HG03469 (cell line): ENCODE results near the gene CATSPER1.

Experiments
- ATAC-seq: cut with Tn5 transposase; IDR thresholded peaks from one replicate; pipeline ENCODE4 v1.9.1; 2021; ENCODE audit warnings: mild to moderate bottlenecking, moderate library complexity, moderate number of reproducible peaks; ENCODE audit not compliant: unreplicated experiment

The CATSPER1 gene

DNA sequence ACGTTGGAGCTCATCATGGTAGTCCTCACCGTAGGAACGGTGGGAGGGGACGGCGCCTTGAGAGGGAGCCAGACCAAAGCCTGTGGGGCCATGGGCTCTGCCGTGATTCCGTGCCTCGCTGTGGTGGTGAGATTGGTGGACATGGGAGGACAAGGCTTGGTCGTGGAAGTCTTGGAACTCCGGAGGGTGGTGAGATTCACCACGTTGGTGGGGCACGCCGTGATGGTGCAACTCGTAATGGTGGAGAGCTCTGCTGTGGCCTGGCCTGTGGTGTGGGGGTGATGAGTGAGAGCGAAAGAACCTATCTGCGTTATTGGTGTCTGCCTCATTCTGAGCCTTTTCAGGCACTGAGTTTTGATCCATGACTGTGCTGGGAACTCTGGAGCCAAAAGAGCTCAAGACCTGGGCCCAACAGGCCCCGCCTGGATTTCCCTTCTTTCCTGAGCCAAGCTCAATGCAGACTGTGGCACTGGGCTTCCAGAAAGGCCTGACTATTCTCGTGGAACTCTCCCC is at the start of gene CATSPER1:
Gene CATSPER1 (minus strand): TSS at position 463 of the 513 bp plus-strand sequence. CDS start 100 bp downstream, at position 363.
- ATAC-seq, result no peak

DNA sequence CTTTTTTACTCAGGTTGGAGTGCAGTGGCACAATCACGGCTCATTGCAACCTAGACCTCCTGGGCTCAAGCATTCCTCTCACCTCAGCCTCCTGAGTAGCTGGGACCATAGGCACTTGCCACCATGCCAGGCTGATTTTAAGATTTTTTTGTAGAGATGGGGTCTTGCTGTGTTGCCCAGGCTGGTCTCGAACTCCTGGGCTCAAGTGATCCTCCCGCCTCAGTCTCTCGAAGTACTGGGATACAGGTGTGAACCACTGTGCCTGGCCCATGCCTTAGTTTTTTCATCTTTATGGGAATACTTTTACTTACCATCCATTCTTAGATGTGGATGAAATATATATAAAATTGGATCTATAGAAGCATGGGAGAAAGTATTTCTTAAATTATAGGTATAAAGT is 49.0 kb upstream of the CATSPER1 start:
- no peak for ATAC-seq

DNA sequence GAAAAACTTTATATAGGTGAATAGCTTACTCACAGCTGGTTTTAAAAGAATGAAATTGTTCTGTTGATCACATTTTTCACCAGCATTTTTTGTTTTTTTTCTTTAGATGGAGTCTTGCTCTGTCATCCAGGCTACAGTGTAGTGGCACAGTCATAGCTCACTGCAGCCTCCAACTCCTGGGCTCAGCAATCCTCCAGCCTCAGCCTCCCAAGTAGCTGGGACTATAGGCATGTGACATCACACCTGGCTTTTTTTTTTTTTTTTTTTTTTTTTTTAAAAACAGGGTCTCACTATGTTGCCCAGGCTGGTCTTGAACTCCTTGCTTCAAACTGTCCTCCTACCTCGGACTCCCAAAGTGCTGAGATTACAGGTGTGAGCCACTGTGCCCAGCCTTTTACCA is 47.4 kb upstream of the CATSPER1 start:
- no peak for ATAC-seq

DNA sequence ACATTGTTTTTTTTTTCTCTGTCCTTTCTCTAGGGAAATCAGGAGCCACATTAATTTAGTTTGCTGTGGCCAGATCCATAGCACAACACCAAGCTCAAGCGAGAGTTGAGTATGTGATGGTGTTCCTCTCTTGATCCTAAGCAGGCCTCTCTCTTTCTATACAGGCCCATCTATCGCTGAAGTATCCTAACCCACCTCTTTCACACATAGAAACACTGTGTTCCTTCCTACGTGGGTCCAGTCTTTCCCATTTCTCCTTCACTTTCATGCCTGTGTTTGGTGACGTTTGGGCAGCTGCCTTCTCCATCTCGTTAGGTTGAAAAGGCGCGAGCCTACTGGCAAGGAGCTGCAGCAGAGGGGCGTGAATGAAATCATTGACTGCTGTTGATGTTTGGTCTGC is 46.2 kb upstream of the CATSPER1 start:
- no peak for ATAC-seq

DNA sequence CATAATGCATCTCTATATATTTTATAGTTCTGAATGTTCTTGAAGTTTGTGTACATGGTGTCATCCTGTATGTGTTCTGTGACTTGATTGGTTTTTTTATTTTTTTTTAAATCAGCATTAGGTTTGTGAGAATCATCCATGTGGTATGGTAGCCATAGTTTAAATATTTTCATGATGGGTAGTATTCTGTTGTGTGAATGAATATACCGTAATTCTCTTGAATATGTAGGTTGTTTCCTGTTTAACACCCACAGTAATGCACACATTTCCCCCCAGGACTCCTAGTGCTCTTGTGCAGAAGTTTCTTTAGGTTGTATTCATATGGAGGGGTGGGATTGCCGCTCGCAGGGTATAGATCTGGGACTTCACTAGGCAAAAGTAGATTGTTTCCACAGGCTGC is 45.8 kb upstream of the CATSPER1 start:
- ATAC-seq, result no peak

DNA sequence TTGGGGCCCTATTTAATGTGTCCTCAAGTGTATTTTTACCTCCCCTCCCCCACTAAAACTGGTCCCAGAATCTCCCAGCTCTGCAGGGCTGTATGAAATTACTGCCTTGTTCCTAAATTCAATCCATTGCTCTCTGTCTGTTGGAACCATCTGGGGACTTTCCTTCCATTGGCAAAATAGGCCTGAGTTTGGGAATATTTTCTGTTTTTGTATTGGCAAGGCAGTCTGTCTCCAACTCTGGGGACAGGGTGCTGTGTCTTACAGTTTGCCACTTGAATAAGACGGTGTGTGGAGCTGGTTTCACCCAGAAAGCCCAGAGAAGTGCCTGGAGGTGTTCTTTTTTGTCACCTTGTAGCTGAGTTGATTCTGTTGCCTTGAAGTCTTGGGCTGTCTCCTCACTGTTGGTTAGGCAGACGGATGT is 45.1 kb upstream of the CATSPER1 start:
- ATAC-seq, result no peak

DNA sequence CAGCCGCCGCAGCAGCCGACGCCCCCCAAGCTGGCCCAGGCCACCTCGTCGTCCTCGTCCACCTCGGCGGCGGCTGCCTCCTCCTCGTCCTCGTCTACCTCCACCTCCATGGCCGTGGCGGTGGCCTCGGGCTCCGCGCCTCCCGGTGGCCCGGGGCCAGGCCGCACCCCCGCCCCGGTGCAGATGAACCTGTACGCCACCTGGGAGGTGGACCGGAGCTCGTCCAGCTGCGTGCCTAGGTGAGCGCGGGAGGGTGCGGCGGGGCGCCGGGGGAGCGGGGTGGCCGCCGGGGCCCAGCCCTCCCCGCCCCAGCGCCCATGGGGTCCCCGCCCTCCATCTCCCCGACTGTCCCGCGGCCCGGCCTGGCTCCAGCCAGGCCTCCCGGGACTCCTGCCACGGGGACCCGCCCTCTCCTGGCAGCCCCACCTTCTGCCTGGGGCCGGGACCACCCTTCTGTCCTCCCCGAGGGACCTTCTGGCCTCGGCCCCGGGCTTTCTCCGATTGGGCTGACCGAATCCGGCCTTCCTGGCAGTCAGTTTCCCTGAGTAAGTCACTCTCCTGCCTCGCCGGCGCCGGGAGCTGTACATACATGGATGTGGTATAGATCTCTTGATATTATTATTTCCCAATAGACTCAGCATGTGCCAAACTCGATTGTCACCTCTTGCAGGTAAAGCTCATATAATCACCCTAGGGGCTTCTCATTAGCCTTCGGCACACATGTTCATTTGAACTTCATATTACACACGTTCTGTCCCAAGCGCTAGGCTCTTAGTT is 44.5 kb upstream of the CATSPER1 start:
- no peak for ATAC-seq

DNA sequence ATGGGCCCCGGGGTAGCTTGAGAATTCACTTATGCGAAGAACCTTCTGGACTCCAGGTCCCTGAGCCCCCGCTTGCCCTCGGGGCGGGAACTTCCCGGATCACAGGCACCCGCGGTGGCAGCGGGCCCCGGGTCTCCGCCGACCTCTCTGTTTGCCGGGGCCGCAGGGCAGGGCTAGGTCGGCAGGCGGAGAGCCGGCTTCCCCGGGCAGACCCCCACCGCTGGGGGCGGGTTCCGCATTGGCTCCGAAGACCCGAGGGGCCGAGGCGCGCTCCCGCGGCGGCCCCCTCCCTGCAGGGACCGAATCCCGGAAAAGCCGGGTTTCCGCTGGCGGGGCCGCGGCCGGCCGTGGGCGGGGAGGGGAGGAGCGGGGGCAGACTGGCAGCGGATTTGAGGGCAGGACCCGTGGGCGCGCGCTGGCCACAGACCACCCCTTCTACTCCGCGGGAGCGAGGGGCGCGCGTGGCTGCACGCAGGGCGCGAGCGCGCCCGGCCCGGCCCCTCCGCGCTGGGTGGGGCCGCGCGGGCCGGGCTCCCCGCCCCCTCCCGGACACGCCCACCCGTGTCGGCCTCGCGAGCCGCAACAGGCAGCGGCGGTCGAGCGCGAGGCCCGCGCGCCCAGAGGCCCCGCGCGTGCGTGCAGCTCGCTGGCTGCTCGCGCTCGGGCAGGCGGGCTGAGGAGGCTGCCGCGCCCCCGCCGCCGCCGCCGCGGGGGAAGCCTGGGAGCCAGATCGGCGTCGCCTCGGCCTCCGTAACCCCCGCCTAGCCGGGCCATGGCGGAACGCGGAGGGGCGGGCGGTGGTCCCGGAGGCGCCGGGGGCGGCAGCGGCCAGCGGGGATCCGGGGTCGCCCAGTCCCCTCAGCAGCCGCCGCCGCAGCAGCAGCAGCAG is 43.7 kb upstream of the CATSPER1 start, which contains the start of gene PACS1:
Gene PACS1 (plus strand): TSS at position 558 of the 889 bp plus-strand sequence. CDS start 215 bp downstream, at position 773.
- no peak for ATAC-seq

DNA sequence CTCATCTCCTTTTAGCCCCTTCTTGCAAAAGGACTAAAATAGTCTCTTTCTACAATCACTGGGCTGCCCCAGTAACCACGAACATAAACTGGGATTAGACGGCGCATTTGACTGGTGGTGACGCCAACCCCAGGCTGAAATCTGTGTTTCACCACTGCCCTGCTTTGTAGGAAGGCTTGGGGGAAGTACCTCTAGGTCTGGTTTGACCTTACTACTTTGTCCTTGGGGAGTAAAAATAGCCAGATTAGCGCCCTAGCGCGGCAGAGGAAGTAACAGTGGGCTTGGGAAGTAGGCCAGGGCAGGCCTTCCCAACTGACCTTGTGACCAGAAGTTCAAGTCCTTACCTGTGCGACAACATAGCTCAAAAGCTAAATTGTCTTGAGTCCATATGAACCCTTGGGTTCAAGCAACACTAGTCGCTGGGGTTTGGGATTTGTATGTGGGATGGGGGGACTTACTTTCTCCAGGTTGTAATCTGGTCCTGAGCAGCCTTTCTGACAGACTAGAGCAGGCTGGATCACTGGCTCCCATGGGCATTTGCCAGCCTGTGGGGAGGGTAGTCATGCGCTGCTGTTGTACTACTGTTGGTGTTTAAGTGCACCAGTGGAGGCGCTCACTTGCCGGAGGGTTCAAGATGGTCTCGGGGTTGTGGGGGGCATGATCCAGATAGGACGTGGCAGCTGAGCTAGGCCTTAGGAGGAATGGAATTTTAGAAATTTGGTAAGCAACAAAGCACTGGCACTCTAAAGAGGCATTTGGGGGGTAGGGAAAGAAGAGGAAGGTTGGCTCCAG is 42.8 kb upstream of the CATSPER1 start:
- no peak for ATAC-seq

DNA sequence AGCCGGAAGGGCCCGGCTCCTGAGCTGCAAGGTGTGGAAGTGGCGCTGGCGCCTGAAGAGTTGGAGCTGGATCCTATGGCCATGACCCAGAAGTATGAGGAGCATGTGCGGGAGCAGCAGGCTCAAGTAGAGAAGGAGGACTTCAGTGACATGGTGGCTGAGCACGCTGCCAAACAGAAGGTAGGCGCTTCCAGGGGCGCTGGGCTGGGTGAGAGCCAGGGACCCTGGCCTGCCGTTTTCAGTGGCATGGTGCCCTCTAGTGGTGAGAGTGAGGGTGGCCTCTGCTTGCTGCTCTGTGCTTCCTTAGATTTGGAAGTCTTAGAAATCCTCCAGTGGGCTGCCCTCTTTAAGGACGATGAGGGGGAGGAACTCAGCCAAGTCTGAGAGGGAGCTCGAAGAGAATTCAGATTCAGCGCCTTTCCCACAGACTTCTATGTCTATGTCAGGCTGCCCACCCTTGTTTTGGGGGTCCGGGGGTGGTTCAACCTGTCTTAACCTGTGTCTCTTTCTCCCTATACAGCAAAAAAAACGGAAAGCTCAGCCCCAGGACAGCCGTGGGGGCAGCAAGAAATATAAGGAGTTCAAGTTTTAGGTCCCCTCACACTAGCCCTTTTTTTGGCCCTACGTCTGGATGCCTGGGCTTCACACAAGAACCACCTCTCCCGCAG is 42.0 kb upstream of the CATSPER1 start:
- no peak for ATAC-seq

DNA sequence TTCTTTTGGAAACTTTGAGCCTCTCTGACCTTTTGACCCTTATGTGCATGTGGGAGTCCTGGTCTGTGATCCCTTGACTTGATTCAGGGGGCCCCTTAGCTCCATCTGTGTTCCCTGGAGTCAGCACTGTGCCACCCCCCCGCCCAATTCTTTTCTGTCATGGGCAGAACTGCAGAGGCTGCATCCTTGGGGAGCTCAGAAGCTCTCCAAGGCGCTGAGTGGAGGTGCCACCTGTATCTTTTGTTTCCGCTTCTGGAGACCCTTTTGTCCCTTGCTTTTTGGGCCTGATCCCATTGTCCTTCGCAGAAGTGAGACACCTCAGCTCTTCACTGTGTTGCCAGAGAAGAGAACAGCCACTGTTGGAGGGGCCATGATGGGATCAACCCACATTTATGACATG is 41.4 kb upstream of the CATSPER1 start:
- ATAC-seq, result no peak

DNA sequence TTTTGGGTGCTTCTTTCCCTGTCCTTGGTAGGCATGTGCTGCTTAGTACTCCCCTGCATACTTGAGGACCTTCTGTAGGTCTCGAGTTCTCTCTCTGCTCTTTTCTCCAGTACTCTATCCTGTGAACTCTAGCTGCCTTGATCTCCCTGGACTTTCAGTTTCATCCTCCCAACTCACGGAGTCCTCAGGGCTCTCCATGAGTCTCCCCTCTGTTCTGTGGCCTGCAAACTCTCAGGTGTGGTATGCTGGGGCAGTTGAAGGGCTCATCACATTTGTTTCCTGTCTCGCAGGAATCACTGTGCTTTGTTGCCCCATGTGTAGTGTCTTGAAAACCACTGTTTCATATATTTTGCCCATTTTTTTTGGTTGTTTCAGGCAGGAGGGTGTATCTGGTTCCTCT is 40.5 kb upstream of the CATSPER1 start:
- ATAC-seq, result no peak

DNA sequence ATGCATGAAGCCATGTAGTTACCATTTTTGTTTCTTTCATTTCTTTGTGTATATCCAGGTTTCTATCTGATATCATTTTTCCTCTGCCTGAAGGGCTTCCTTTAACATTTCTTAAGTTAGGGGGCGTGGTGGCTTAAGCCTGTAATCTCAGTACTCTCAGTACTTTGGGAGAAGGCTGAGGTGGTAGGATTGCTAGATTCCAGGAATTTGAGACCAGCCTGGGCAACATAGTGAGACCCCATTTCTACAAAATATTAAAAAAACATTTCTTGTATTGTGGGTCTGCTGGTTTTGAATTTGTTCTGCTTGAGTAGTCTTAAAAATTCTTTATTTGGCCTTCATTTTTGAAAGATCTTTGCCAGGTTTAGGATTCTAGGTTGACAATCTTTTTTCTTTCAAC is 38.3 kb upstream of the CATSPER1 start:
- ATAC-seq, result no peak

DNA sequence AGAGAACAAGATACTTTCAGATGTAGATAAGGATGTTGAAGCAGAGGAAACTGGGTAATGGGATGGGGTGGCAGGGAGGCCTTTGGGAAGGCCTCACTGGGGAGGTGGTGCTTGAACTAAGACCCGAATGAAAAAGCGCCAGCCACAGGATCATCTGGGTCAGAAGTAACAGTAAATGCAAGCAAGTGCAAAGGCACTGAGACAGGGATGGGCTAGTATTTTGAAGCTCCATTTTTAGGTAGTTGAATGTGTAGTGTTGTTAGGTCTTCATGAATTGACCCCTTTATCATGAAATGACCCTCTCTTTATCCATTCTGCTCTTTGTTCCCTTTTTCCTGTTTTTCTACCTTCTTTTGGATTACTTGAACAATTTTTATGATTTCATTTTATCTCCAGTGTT is 37.6 kb upstream of the CATSPER1 start:
- no peak for ATAC-seq

DNA sequence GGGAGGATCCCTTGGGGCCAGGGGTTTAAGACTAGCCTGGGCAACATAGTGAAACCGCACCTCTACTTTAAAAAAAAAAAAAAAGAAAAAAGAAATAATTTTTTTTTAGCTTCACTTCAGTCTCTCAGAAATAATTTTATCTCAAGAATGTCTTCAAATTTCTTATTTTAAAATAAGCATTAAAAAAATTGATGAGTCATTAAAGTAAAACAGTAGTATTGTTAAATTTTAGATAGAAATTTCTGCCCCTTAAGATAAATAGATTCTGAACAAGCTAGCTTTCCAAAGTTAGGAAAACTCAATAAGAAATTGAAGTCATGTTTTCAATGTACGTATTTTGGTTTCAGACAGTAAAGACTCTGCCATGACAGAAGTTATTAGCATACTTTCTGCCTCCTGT is 36.1 kb upstream of the CATSPER1 start:
- no peak for ATAC-seq

DNA sequence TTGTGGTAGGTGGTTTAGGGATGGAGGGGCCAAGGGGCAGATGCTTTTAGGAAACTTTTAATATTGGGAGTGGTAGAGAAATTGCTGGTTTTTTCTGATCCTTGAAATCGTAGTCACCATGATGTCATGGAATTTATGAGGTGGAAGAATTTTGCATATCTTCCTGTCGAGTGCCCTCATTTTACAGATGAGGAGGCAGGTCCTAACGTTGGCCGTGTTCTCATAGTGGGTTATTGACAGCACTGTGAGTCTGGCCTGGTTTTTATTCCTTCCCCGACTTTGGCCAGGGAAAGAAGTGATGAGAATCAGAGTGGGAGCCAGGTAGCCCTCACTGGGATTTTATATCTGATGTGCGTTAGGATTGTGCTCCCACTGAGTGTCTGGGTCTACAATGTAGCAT is 35.0 kb upstream of the CATSPER1 start:
- ATAC-seq, result no peak

DNA sequence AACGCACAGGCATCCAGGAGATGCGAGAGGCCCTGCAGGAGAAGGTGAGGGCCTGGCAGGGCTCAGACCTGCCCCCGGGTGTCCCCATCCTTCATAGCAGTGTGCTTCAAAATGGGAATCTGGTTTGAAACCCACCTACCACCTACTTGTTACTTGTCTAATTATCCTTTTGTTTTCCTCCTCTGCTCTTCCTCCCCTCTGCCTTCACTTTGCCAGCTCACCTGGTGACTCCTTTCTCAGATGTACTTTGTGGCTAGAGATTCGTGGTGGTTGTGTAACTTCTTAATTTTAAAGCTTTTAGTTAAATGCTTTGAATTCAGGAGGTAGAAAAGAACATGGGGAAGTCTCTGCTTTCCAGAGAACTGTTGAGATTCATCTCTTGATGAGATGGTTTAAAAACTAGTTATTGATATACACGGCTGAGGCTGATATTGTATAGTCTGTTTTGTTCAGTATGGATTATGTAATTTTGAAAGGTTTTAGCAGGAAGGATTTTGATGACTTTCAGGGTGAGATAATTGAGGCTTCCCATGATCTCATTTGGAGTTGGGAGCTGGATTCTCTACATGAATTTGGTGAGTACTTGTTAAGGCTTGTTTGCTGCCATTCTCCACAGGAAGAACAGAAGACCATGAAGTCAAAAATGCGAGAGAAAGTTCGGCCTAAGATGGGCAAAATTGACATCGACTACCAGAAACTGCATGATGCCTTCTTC is 33.8 kb upstream of the CATSPER1 start:
- ATAC-seq, result no peak

DNA sequence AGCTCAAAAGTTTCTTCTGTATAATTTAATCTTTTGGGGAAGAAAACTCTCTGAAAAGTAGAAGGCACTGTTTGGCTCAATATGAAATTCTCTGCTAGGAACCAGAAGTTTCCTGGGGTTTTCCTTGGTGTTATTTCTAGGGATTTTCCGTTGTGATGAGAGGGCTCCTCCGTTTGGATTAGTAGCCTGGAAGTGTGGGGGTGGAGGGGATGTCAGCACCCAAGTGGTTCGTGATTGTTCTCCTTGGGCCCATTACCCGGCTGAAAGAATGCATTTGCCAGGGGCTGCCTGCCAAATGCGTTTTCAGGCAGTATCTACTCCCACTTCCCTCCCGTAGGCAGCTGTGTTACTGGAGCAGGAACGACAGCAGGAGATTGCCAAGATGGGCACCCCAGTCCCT is 30.2 kb upstream of the CATSPER1 start:
- no peak for ATAC-seq

DNA sequence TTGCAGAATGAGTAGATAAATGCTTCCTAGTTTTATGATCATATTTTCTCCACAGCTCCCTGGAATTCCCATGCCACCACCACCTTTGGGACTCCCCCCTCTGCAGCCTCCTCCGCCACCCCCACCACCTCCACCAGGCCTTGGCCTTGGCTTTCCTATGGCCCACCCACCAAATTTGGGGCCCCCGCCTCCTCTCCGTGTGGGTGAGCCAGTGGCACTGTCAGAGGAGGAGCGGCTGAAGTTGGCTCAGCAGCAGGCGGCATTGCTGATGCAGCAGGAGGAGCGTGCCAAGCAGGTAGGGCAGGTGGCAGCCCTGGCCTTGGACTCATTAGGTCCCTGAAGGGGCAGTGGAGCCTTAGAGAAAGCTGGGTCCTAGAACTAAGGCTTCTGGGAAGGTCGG is 28.7 kb upstream of the CATSPER1 start:
- ATAC-seq, result no peak

DNA sequence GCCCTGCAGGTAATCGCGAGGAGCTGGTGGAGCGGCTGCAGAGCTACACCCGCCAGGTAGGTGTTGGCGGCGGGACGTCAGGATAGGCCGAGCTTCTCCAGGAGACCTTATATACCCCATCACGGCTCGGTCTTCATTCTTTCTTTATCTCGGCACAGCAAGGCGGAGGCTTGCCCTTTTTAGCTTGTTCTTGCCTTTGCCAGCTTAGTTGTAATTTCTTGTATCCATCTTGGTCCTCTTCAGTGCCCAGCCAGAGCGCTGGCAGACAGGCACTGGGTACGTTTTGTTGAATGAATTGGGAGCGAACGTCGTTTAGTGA is 26.3 kb upstream of the CATSPER1 start:
- ATAC-seq, result no peak
